ENCODE data around the gene RPL19. TPM values are rescaled to one million over a fixed set of nuclear protein-coding genes. Genes with fewer than 3 reads are reported as not detected.

Gene RPL19
- total RNA-seq, 1 experiment from 2014 or later = 3,055 TPM

DNA sequence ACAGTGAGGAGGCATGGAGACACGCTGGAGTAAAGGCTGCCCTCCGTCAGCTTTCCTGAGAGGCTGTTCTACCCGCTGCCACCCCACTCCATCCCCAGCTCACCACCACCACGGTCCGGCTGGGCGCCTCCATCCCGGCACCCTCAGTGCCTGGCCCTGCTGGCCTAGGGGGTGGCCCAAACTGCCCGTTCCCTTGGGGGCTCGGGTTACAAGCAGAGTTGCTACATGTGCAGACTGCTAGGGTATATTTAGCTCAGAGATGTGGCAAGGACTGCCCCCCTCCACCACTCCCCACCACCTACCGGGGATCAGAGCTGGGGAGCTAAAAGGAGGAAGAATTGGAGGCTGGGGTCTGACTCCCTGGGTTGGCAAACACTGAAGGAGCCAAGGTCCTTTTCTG is 6.7 kb upstream of the RPL19 start:
- ChIA-PET CTCF (no interaction called here), POLR2A (no interaction called here)
- no peak for DNase-seq (ENCODE audit: unreplicated experiment)
- intact Hi-C loops (cut with micrococcal nuclease) = no loop called here
- TF ChIP-seq, protein P1, sequence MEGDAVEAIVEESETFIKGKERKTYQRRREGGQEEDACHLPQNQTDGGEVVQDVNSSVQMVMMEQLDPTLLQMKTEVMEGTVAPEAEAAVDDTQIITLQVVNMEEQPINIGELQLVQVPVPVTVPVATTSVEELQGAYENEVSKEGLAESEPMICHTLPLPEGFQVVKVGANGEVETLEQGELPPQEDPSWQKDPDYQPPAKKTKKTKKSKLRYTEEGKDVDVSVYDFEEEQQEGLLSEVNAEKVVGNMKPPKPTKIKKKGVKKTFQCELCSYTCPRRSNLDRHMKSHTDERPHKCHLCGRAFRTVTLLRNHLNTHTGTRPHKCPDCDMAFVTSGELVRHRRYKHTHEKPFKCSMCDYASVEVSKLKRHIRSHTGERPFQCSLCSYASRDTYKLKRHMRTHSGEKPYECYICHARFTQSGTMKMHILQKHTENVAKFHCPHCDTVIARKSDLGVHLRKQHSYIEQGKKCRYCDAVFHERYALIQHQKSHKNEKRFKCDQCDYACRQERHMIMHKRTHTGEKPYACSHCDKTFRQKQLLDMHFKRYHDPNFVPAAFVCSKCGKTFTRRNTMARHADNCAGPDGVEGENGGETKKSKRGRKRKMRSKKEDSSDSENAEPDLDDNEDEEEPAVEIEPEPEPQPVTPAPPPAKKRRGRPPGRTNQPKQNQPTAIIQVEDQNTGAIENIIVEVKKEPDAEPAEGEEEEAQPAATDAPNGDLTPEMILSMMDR (IDR thresholded peaks at IDR 0.05; ENCODE audit: unreplicated experiment) = no peak
- H3K27ac Mint-ChIP-seq (ENCODE audit: low read depth, unreplicated experiment) = no peak overlapping the region
- peaks cover 20% of the 10 kb centered on the region for H3K36me3 Mint-ChIP-seq (ENCODE audit: insufficient read depth, unreplicated experiment)
- no peaks in the 10 kb centered on the region for H3K9me3 Mint-ChIP-seq (ENCODE audit: unreplicated experiment)
- H3K4me1 Mint-ChIP-seq (ENCODE audit: insufficient read depth, unreplicated experiment) = peaks cover 5% of the 10 kb centered on the region
- no peaks in the 10 kb centered on the region for H3K27me3 Mint-ChIP-seq (ENCODE audit: insufficient read depth, unreplicated experiment)
- BruUV-seq (replicated peaks) = no TSS peak
- no peak overlapping the region for H3K4me3 Mint-ChIP-seq (ENCODE audit: unreplicated experiment)

DNA sequence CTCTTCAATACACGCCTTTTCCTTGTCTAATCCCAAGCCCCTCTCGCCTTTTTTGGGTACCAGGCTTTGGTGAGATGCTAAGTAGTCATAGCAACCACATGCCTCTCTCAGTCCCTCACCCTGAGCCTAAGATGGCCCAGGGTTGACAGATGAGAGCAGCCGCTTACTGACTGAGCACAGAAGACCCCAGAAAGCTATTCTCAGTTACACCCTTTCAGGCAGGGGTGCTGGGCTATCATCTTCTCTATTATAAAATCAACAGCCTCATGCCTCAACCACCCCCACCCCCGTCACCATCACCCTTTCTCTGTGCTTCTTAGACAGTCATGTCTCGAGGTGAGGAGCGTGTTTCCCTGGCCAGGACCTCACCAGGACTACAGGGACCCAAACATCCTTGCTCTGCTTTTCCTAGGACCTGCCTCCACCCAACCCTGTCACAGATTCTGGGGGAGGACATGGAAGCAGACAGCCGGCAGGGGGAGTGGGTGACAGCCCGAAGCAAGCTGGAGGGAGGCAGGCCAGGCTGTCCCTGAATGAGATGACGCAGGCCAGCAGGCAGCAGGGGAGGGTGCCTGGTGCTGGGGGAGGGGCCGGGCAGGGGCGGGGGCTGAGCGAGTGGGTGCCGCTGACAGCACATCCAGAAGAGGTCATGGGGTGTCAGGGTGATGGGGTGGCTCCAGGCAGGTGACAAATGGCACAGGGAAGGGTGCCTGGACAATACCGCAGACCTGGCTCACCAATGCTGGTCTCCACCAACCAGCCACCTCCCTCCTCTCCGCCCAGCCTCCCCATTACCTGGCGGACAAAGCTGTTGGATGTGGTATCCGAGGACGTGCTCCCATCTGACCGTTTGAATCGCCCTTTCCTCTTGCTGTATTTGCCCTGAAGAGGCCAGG is 5.7 kb upstream of the RPL19 start:
- H3K27ac Mint-ChIP-seq (ENCODE audit: low read depth, unreplicated experiment) = no peak overlapping the region
- H3K9me3 Mint-ChIP-seq (ENCODE audit: unreplicated experiment) = no peaks in the 10 kb centered on the region
- POLR2A ChIA-PET = no interaction called here
- H3K36me3 Mint-ChIP-seq (ENCODE audit: insufficient read depth, unreplicated experiment) = peaks cover 16% of the 10 kb centered on the region
- no peak overlapping the region for H3K4me3 Mint-ChIP-seq (ENCODE audit: unreplicated experiment)
- no peaks in the 10 kb centered on the region for H3K27me3 Mint-ChIP-seq (ENCODE audit: insufficient read depth, unreplicated experiment)
- no peak for DNase-seq (ENCODE audit: unreplicated experiment)
- CTCF ChIA-PET = interaction anchor here (0.5 to 1.3 kb wide), 3 partner anchors 13 to 30 kb away, joined by 3 to 6 read pairs (median 3); no protein-coding TSS in a partner anchor
- TF ChIP-seq, protein P1 (IDR thresholded peaks at IDR 0.05; ENCODE audit: unreplicated experiment) = no peak
- H3K4me1 Mint-ChIP-seq (ENCODE audit: insufficient read depth, unreplicated experiment) = peaks cover 6% of the 10 kb centered on the region
- intact Hi-C loops (cut with micrococcal nuclease) = no loop called here
- BruUV-seq (replicated peaks) = no TSS peak

DNA sequence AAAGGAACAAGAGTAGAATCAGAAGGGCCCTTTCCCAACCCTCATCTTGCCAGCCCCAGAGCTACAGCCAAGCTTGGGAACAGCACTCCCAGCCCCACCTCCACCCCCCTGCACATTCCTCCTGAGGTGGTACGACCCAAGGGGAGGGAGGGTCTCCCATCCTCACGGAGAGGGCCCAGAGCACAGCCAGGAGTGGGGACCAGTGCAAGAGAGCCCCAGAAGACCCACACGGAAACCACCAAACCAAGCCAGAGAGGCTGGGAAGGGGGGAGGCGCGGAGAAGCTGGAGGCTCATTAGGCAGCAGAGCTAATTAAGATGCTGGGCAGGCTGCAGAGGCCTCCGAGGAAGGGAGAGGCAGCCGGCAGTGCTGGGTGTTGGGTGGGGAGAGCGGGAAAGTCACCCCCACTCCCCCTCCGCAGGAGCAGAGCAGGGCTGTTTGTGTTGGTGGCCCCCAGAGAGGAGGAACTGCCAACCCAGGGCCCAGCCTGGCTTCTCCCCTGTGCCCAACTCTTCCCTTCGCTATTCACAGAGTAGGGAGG is 5.0 kb upstream of the RPL19 start:
- no peaks in the 10 kb centered on the region for H3K9me3 Mint-ChIP-seq (ENCODE audit: unreplicated experiment)
- ChIA-PET POLR2A (interaction anchor here (1.1 kb wide), 1 partner anchor 50 kb away, joined by 3 read pairs; no protein-coding TSS in a partner anchor), CTCF (interaction anchor here (0.9 to 1.3 kb wide), 2 partner anchors 16 to 30 kb away, joined by 3 to 6 read pairs; no protein-coding TSS in a partner anchor)
- H3K4me1 Mint-ChIP-seq (ENCODE audit: insufficient read depth, unreplicated experiment) = peaks cover 13% of the 10 kb centered on the region
- no TSS peak for BruUV-seq (replicated peaks)
- intact Hi-C loops (cut with micrococcal nuclease) = loop anchor here (5.0 kb wide), 1 partner anchor 33 kb away; no protein-coding TSS in a partner anchor
- TF ChIP-seq, protein P1 (IDR thresholded peaks at IDR 0.05; ENCODE audit: unreplicated experiment) = no peak
- H3K27ac Mint-ChIP-seq (ENCODE audit: low read depth, unreplicated experiment) = no peak overlapping the region
- peaks cover 23% of the 10 kb centered on the region for H3K36me3 Mint-ChIP-seq (ENCODE audit: insufficient read depth, unreplicated experiment)
- H3K4me3 Mint-ChIP-seq (ENCODE audit: unreplicated experiment) = no peak overlapping the region
- no peaks in the 10 kb centered on the region for H3K27me3 Mint-ChIP-seq (ENCODE audit: insufficient read depth, unreplicated experiment)
- DNase-seq (ENCODE audit: unreplicated experiment) = no peak

DNA sequence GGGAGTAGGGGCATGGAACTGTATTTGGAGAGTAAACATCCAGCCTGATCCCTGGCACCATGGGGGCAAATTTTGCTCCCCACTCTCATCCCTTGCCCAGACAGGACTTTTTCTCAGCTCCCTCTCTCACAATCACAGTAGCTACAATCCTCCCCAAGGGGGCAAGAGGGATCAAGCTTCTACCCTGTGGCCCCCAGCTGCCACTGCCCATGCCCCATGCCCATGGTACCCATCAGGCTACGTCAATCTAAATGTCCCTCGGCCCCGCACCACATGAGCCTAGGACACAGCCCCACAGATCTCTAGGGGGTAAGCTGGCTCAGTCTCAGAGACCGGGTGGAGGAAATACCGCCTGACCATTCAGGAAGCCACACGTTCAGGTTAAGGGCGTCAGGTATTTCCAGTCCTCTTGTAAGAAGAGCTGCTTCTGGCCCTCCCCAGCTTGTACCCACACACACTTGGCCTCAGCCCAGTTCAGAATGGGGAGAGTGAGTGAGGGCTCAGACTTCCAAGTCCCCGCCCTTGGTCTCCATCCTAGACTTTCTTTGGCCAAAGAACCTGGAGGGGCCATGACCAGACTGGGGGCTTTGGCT is 4.4 kb upstream of the RPL19 start:
- ChIA-PET POLR2A (interaction anchor here (1.1 kb wide), 1 partner anchor 49 kb away, joined by 3 read pairs; no protein-coding TSS in a partner anchor), CTCF (interaction anchor here (0.8 to 1.6 kb wide), 4 partner anchors 11 to 21 kb away, joined by 3 to 6 read pairs (median 4); no protein-coding TSS in a partner anchor)
- peak overlapping the region; percentile 73 for H3K4me3 Mint-ChIP-seq (ENCODE audit: unreplicated experiment)
- H3K4me1 Mint-ChIP-seq (ENCODE audit: insufficient read depth, unreplicated experiment) = peaks cover 13% of the 10 kb centered on the region
- peaks cover 23% of the 10 kb centered on the region for H3K36me3 Mint-ChIP-seq (ENCODE audit: insufficient read depth, unreplicated experiment)
- no peak for DNase-seq (ENCODE audit: unreplicated experiment)
- no TSS peak for BruUV-seq (replicated peaks)
- no peaks in the 10 kb centered on the region for H3K27me3 Mint-ChIP-seq (ENCODE audit: insufficient read depth, unreplicated experiment)
- H3K9me3 Mint-ChIP-seq (ENCODE audit: unreplicated experiment) = no peaks in the 10 kb centered on the region
- no peak overlapping the region for H3K27ac Mint-ChIP-seq (ENCODE audit: low read depth, unreplicated experiment)
- intact Hi-C loops (cut with micrococcal nuclease) = loop anchor here (5.0 kb wide), 1 partner anchor 33 kb away; no protein-coding TSS in a partner anchor
- TF ChIP-seq, protein P1 (IDR thresholded peaks at IDR 0.05; ENCODE audit: unreplicated experiment) = no peak
